ENCODE measurements around the gene UGT1A9. TPM values are rescaled to one million over a fixed set of nuclear protein-coding genes. Genes with fewer than 3 reads are reported as not detected.

The UGT1A9 gene
- total and polyA plus RNA-seq, 2 of the 13 experiments (the other 11 are each of a cell fraction or from before 2014, with no cell fraction given) = 0.07 TPM; not detected in 1

GRCh38 chr2:233798335-233799086 is 126.8 kb downstream of the UGT1A9 start:
- H3K27me3 ChIP-seq (ENCODE audit: control insufficient read depth in 1 of 2, insufficient read depth in 2 of 2, low read length in 2 of 2) = peaks cover 3 to 54% of the 10 kb centered on the region in 2 experiments; a peak in 3 of 5 replicates
- no peaks in the 10 kb centered on the region for H3K9me3 ChIP-seq (ENCODE audit: low read length)
- BruUV-seq (replicated peaks) = no TSS peak
- CTCF ChIA-PET (ENCODE audit: low intra/inter-chr PET ratio, low total read pairs) = no interaction called here
- no peak for DNase-seq (ENCODE audit: low spot score)
- no peaks in the 10 kb centered on the region for H3K36me3 ChIP-seq (replicated peaks in 1 of 2; ENCODE audit: control insufficient read depth in 1 of 2, insufficient read depth in 2 of 2, low read length in 2 of 2)
- FAIRE-seq = no peak
- no peaks in the 10 kb centered on the region for H3K79me2 ChIP-seq (ENCODE audit: insufficient read depth, low read length)
- no peak overlapping the region for H3K4me3 ChIP-seq (replicated peaks in 1 of 3; ENCODE audit: insufficient read depth in 1 of 3, low read depth in 2 of 3, low read length in 3 of 3)
- TF ChIP-seq TGIF2 (CRISPR knock-in tag; IDR thresholded peaks at IDR 0.05) = no peak
- TF ChIP-seq ZNF841 (CRISPR knock-in tag; IDR thresholded peaks at IDR 0.05; ENCODE audit: borderline replicate concordance) = no peak
- TF ChIP-seq KLF6 (CRISPR knock-in tag; IDR thresholded peaks at IDR 0.05) = no peak
- TF ChIP-seq KMT2B (CRISPR knock-in tag; IDR thresholded peaks at IDR 0.05) = no peak
- TF ChIP-seq MYPOP (CRISPR knock-in tag; IDR thresholded peaks at IDR 0.05) = no peak
- TF ChIP-seq, protein P1, sequence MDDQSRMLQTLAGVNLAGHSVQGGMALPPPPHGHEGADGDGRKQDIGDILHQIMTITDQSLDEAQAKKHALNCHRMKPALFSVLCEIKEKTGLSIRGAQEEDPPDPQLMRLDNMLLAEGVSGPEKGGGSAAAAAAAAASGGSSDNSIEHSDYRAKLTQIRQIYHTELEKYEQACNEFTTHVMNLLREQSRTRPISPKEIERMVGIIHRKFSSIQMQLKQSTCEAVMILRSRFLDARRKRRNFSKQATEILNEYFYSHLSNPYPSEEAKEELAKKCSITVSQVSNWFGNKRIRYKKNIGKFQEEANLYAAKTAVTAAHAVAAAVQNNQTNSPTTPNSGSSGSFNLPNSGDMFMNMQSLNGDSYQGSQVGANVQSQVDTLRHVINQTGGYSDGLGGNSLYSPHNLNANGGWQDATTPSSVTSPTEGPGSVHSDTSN (CRISPR knock-in tag; IDR thresholded peaks at IDR 0.05; ENCODE audit: borderline replicate concordance) = no peak
- no peak for TF ChIP-seq ZNF572 (CRISPR knock-in tag; IDR thresholded peaks at IDR 0.05)
- TF ChIP-seq, protein P2, sequence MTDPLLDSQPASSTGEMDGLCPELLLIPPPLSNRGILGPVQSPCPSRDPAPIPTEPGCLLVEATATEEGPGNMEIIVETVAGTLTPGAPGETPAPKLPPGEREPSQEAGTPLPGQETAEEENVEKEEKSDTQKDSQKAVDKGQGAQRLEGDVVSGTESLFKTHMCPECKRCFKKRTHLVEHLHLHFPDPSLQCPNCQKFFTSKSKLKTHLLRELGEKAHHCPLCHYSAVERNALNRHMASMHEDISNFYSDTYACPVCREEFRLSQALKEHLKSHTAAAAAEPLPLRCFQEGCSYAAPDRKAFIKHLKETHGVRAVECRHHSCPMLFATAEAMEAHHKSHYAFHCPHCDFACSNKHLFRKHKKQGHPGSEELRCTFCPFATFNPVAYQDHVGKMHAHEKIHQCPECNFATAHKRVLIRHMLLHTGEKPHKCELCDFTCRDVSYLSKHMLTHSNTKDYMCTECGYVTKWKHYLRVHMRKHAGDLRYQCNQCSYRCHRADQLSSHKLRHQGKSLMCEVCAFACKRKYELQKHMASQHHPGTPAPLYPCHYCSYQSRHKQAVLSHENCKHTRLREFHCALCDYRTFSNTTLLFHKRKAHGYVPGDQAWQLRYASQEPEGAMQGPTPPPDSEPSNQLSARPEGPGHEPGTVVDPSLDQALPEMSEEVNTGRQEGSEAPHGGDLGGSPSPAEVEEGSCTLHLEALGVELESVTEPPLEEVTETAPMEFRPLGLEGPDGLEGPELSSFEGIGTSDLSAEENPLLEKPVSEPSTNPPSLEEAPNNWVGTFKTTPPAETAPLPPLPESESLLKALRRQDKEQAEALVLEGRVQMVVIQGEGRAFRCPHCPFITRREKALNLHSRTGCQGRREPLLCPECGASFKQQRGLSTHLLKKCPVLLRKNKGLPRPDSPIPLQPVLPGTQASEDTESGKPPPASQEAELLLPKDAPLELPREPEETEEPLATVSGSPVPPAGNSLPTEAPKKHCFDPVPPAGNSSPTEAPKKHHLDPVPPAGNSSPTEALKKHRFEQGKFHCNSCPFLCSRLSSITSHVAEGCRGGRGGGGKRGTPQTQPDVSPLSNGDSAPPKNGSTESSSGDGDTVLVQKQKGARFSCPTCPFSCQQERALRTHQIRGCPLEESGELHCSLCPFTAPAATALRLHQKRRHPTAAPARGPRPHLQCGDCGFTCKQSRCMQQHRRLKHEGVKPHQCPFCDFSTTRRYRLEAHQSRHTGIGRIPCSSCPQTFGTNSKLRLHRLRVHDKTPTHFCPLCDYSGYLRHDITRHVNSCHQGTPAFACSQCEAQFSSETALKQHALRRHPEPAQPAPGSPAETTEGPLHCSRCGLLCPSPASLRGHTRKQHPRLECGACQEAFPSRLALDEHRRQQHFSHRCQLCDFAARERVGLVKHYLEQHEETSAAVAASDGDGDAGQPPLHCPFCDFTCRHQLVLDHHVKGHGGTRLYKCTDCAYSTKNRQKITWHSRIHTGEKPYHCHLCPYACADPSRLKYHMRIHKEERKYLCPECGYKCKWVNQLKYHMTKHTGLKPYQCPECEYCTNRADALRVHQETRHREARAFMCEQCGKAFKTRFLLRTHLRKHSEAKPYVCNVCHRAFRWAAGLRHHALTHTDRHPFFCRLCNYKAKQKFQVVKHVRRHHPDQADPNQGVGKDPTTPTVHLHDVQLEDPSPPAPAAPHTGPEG (CRISPR knock-in tag; IDR thresholded peaks at IDR 0.05) = no peak
- no peak for TF ChIP-seq U2AF2 (IDR thresholded peaks at IDR 0.05; ENCODE audit: low read depth, low read length)
- TF ChIP-seq ZKSCAN5 (CRISPR knock-in tag; IDR thresholded peaks at IDR 0.05) = no peak
- TF ChIP-seq, protein P3, sequence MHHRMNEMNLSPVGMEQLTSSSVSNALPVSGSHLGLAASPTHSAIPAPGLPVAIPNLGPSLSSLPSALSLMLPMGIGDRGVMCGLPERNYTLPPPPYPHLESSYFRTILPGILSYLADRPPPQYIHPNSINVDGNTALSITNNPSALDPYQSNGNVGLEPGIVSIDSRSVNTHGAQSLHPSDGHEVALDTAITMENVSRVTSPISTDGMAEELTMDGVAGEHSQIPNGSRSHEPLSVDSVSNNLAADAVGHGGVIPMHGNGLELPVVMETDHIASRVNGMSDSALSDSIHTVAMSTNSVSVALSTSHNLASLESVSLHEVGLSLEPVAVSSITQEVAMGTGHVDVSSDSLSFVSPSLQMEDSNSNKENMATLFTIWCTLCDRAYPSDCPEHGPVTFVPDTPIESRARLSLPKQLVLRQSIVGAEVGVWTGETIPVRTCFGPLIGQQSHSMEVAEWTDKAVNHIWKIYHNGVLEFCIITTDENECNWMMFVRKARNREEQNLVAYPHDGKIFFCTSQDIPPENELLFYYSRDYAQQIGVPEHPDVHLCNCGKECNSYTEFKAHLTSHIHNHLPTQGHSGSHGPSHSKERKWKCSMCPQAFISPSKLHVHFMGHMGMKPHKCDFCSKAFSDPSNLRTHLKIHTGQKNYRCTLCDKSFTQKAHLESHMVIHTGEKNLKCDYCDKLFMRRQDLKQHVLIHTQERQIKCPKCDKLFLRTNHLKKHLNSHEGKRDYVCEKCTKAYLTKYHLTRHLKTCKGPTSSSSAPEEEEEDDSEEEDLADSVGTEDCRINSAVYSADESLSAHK (CRISPR knock-in tag; IDR thresholded peaks at IDR 0.05; ENCODE audit: borderline replicate concordance) = no peak
- TF ChIP-seq BCL3 (CRISPR knock-in tag; IDR thresholded peaks at IDR 0.05) = no peak
- no peak for ATAC-seq
- intact Hi-C loops (cut with micrococcal nuclease; ENCODE audit: unreplicated experiment) (no loop called here), in situ Hi-C loops (cut with HindIII; ENCODE audit: extremely low pct_ligation_motif_present, low pct_unique_long_range_greater_than_20kb) (no loop called here)
- H3K27ac ChIP-seq (ENCODE audit: extremely low read length, insufficient read depth, low read length) = no peak overlapping the region
- H3K9ac ChIP-seq (ENCODE audit: insufficient read depth, low read depth, low read length) = no peak overlapping the region
- no peak overlapping the region for H3K4me2 ChIP-seq (ENCODE audit: low read depth, low read length)
- POLR2A ChIA-PET = no interaction called here
- peaks cover 10% of the 10 kb centered on the region; the same call in 1 of the 2 replicates for H3K4me1 ChIP-seq (ENCODE audit: insufficient read depth, low read length)
- H4K20me1 ChIP-seq (ENCODE audit: insufficient read depth, low read length) = no peaks in the 10 kb centered on the region
- H2AFZ ChIP-seq (ENCODE audit: low read length) = no peak overlapping the region
- WGBS (ENCODE audit: low lambda C conversion rate) = 26% methylated on average over 14 of the region's 14 CpGs
